ENCODE data around the gene HERC2.
"Not testable (repeated sequence)": the region's sequence is repeated elsewhere in the genome, so short reads cannot be mapped to it uniquely, and the experiment has no call there.

Gene HERC2

GRCh38 chr15:28281876-28282275 is 40.1 kb downstream of the HERC2 start:
- DNase-seq (ENCODE audit: low read depth in 2 of 2), result no peak

GRCh38 chr15:28274635-28275034 is 47.3 kb downstream of the HERC2 start:
- DNase-seq (ENCODE audit: low read depth in 2 of 2), result no peak

- no peak for DNase-seq (ENCODE audit: low read depth in 2 of 2)
These were observed 47.9 kb downstream of the HERC2 start for GRCh38 chr15:28273873-28274610.

GRCh38 chr15:28273468-28273867 is 48.5 kb downstream of the HERC2 start:
- no peak for DNase-seq (ENCODE audit: low read depth in 2 of 2)

- no peak for DNase-seq (ENCODE audit: low read depth in 2 of 2)
These were observed 49.4 kb downstream of the HERC2 start for GRCh38 chr15:28272587-28272986.

- DNase-seq (ENCODE audit: low read depth in 2 of 2), result no peak
These were observed 50.2 kb downstream of the HERC2 start for GRCh38 chr15:28271697-28272260.

GRCh38 chr15:28269097-28269496 is 52.9 kb downstream of the HERC2 start:
- DNase-seq (ENCODE audit: low read depth in 2 of 2), result no peak

- no peak for DNase-seq (ENCODE audit: low read depth in 2 of 2)
These were observed 54.3 kb downstream of the HERC2 start for GRCh38 chr15:28267727-28268126.

GRCh38 chr15:28265334-28266019 is 56.5 kb downstream of the HERC2 start:
- DNase-seq (ENCODE audit: low read depth in 2 of 2), result no peak

GRCh38 chr15:28264166-28264565 is 57.8 kb downstream of the HERC2 start:
- DNase-seq (ENCODE audit: low read depth in 2 of 2), result no peak

- no peak for DNase-seq (ENCODE audit: low read depth in 2 of 2)
These were observed 59.5 kb downstream of the HERC2 start for GRCh38 chr15:28262438-28262837.

- DNase-seq (ENCODE audit: low read depth in 2 of 2), result no peak
These were observed 61.3 kb downstream of the HERC2 start for GRCh38 chr15:28260722-28261121.

- DNase-seq (ENCODE audit: low read depth in 2 of 2), result no peak
These were observed 61.7 kb downstream of the HERC2 start for GRCh38 chr15:28260317-28260716.

- no peak for DNase-seq (ENCODE audit: low read depth in 2 of 2)
These were observed 66.0 kb downstream of the HERC2 start for GRCh38 chr15:28255965-28256364.

GRCh38 chr15:28252831-28253230 is 69.1 kb downstream of the HERC2 start:
- no peak for DNase-seq (ENCODE audit: low read depth in 2 of 2)

- no peak for DNase-seq (ENCODE audit: low read depth in 2 of 2)
These were observed 75.4 kb downstream of the HERC2 start for GRCh38 chr15:28246605-28247004.

GRCh38 chr15:28243901-28244300 is 78.1 kb downstream of the HERC2 start:
- no peak for DNase-seq (ENCODE audit: low read depth in 2 of 2)

GRCh38 chr15:28243399-28243798 is 78.6 kb downstream of the HERC2 start:
- DNase-seq (ENCODE audit: low read depth in 2 of 2), result no peak

GRCh38 chr15:28238296-28238695 is 83.7 kb downstream of the HERC2 start:
- DNase-seq (ENCODE audit: low read depth in 2 of 2), result not testable (repeated sequence)

GRCh38 chr15:28231743-28232142 is 90.2 kb downstream of the HERC2 start:
- DNase-seq (ENCODE audit: low read depth in 2 of 2), result not testable (repeated sequence)

GRCh38 chr15:28231336-28231735 is 90.6 kb downstream of the HERC2 start:
- not testable (repeated sequence) for DNase-seq (ENCODE audit: low read depth in 2 of 2)

- not testable (repeated sequence) for DNase-seq (ENCODE audit: low read depth in 2 of 2)
These were observed 92.9 kb downstream of the HERC2 start for GRCh38 chr15:28228990-28229640.

Data from stimulated activated CD4-positive, alpha-beta T cell treated with anti-CD3 and anti-CD28 coated beads, Interleukin-12 subunit alpha, Interleukin-12 subunit beta, amount 100 ng/mL, for 24 hours (primary cell).